ENCODE data around the gene UIMC1.

The UIMC1 gene

DNA sequence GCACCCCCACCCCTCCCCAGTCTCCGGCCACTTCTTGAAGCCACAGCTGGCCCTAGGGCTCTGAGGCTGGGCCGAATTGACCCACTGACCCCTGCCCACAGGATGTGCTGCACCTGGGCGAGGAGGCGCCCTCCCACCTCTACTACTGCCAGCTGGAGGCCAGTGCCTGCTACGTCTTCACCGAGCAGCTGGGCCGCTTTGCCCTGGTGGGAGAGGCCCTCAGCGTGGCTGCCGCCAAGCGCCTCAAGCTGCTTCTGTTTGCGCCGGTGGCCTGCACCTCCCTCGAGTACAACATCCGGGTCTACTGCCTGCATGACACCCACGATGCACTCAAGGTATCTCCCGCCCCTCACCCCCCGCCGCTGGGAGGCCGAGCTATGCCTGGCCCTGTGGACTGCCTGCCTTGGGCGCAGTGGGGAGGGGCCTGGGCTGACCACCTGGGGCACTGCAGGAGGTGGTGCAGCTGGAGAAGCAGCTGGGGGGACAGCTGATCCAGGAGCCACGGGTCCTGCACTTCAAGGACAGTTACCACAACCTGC lies 128.7 kb downstream of the UIMC1 start:
- Histone ChIP-seq H2AFZ (ENCODE audit: low read depth) (no peak overlapping the region), H3K4me1 (ENCODE audit: low read depth, poor library complexity, severe bottlenecking) (no peaks in the 10 kb centered on the region), H4K20me1 (ENCODE audit: insufficient read depth) (no peaks in the 10 kb centered on the region), H3K4me2 (no peak overlapping the region), H3K36me3 (ENCODE audit: insufficient read depth) (no peaks in the 10 kb centered on the region), H3K27me3 (ENCODE audit: insufficient read depth, low read depth) (peaks cover 31% of the 10 kb centered on the region; the same call in 1 of the 2 replicates), H3K79me2 (ENCODE audit: insufficient read depth, low read depth) (no peaks in the 10 kb centered on the region), H3K9ac (no peak overlapping the region), H3K27ac (no peak overlapping the region), H3K4me3 (IDR thresholded peaks at IDR 0.05; ENCODE audit: insufficient read depth, low read depth, low read length) (no peak overlapping the region)
- TF ChIP-seq, protein P1, sequence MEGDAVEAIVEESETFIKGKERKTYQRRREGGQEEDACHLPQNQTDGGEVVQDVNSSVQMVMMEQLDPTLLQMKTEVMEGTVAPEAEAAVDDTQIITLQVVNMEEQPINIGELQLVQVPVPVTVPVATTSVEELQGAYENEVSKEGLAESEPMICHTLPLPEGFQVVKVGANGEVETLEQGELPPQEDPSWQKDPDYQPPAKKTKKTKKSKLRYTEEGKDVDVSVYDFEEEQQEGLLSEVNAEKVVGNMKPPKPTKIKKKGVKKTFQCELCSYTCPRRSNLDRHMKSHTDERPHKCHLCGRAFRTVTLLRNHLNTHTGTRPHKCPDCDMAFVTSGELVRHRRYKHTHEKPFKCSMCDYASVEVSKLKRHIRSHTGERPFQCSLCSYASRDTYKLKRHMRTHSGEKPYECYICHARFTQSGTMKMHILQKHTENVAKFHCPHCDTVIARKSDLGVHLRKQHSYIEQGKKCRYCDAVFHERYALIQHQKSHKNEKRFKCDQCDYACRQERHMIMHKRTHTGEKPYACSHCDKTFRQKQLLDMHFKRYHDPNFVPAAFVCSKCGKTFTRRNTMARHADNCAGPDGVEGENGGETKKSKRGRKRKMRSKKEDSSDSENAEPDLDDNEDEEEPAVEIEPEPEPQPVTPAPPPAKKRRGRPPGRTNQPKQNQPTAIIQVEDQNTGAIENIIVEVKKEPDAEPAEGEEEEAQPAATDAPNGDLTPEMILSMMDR (conservative IDR thresholded peaks at IDR 0.05; ENCODE audit: low read depth, low read length) = no peak

DNA sequence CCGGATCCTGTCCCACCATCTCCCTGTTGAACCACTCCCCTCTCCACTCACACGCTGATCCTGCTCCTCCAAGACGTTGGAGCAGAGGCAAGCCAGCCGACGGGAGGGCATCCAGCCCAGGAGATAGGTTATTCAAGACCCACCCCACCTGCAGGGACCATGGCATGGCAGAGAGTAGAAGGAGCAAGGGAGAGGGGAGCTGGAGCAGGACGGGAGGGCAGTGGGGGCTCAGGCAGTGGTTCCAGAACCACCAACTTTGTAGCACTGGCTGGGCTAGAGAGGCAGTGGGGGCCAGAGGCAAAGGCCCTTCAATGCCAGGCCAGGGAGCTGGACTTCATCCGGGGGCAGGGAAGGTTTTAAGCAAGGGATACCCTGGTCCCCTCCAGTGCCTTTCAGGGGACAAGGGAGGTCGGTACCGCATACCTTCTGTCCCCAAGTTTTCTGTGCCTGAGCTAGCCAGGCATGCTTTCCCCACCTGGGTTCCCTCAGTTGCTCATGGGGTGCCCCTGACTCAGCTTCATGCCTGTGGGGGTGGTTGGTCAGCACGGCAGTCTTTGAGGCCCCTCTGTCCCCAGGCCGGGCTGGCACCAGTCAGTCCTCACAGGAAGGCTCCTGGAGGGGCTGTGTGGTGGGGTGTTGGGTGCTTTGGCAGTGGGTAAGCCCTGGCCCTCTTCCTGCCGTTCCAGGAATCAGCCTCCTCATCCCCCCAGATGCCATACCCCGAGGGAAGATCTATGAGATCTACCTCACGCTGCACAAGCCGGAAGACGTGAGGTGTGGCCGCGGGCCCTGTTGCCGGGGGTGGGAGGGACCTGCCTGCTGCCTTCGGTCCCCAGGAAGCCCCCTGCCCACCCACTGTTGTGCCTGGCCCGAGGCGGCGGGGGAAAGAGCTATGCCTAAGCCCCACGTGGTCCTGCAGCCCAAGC lies 129.8 kb downstream of the UIMC1 start:
- Histone ChIP-seq H3K4me3 (IDR thresholded peaks at IDR 0.05; ENCODE audit: insufficient read depth, low read depth, low read length) (no peak overlapping the region), H3K27me3 (ENCODE audit: insufficient read depth, low read depth) (peaks cover 31% of the 10 kb centered on the region; the same call in 1 of the 2 replicates), H3K4me1 (ENCODE audit: low read depth, poor library complexity, severe bottlenecking) (no peaks in the 10 kb centered on the region), H2AFZ (ENCODE audit: low read depth) (no peak overlapping the region), H4K20me1 (ENCODE audit: insufficient read depth) (no peaks in the 10 kb centered on the region), H3K4me2 (no peak overlapping the region), H3K79me2 (ENCODE audit: insufficient read depth, low read depth) (no peaks in the 10 kb centered on the region), H3K36me3 (ENCODE audit: insufficient read depth) (no peaks in the 10 kb centered on the region), H3K9ac (no peak overlapping the region), H3K27ac (no peak overlapping the region)
- TF ChIP-seq, protein P1 (conservative IDR thresholded peaks at IDR 0.05; ENCODE audit: low read depth, low read length) = no peak

DNA sequence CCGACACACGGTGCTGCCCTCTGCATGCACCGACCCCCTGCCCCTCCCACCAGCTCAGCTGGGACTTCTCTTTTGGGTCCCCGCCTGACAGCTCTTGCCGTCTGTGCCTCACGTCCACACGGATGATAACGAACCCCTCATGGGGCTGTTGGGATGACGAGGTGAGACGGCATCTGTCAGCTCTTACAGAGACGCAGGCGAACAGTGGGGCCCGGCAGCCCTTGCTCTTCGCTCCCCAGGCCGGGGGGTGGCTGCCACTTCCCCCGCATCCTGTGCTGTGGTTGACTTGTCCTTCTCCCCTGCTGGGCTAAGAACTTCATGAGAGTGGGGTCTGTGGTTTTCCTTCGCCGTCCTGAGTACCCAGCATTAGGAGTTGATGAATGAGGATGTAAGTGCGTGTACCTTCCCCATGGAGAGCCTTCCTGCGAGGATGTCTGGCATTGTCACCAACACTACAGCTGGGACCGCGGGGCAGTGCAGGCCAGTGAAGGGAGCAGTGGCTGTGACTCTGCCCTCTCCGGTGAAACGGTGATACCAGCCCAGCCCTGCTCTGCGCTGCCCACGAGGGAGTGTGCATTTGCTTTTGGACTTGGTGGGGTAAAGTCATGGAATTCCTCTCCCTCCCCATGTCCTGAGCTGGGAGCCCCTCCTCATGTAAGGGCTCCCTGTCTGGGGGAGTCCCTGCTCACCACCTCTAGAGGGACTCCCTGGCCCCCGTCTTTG lies 130.6 kb downstream of the UIMC1 start:
- H3K4me3 ChIP-seq (IDR thresholded peaks at IDR 0.05; ENCODE audit: insufficient read depth, low read depth, low read length) = no peak overlapping the region
- no peaks in the 10 kb centered on the region for H4K20me1 ChIP-seq (ENCODE audit: insufficient read depth)
- H3K27me3 ChIP-seq (ENCODE audit: insufficient read depth, low read depth) = peaks cover 27% of the 10 kb centered on the region; the same call in 1 of the 2 replicates
- no peak overlapping the region for H3K9ac ChIP-seq
- TF ChIP-seq, protein P1 (conservative IDR thresholded peaks at IDR 0.05; ENCODE audit: low read depth, low read length) = no peak
- no peak overlapping the region for H3K4me2 ChIP-seq
- H3K27ac ChIP-seq = no peak overlapping the region
- no peaks in the 10 kb centered on the region for H3K4me1 ChIP-seq (ENCODE audit: low read depth, poor library complexity, severe bottlenecking)
- H3K79me2 ChIP-seq (ENCODE audit: insufficient read depth, low read depth) = no peaks in the 10 kb centered on the region
- no peak overlapping the region for H2AFZ ChIP-seq (ENCODE audit: low read depth)
- no peaks in the 10 kb centered on the region for H3K36me3 ChIP-seq (ENCODE audit: insufficient read depth)

DNA sequence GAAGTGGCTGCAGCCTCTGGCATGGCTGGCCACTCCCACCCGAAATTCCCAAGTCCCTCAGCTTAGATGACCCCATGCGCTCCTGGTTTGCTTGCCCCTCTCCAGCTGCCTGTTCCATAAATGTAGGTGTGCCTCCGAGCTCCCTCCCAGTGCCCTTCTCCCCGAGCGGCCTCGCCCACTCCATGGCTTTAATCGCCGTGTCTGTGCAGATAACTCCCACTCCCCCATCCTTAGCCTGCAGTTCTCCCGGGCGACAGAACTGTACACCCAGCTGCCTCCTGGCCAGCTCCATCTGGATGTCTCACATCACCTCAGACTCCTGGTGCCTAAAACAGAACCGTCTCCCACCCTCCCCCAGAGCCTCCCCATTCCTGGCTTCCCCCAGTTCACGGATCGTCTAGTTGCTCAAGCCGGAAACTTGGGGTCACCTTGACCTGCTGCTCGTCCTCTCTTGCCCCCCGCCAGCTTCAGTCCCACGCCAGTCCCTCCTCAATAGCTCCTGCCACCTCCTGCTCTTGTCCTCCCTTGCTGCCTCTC lies 131.5 kb downstream of the UIMC1 start:
- peaks cover 24% of the 10 kb centered on the region; the same call in 1 of the 2 replicates for H3K27me3 ChIP-seq (ENCODE audit: insufficient read depth, low read depth)
- H3K9ac ChIP-seq = no peak overlapping the region
- H3K4me2 ChIP-seq = no peak overlapping the region
- TF ChIP-seq, protein P1 (conservative IDR thresholded peaks at IDR 0.05; ENCODE audit: low read depth, low read length) = no peak
- H4K20me1 ChIP-seq (ENCODE audit: insufficient read depth) = no peaks in the 10 kb centered on the region
- no peaks in the 10 kb centered on the region for H3K79me2 ChIP-seq (ENCODE audit: insufficient read depth, low read depth)
- no peaks in the 10 kb centered on the region for H3K4me1 ChIP-seq (ENCODE audit: low read depth, poor library complexity, severe bottlenecking)
- H3K4me3 ChIP-seq (IDR thresholded peaks at IDR 0.05; ENCODE audit: insufficient read depth, low read depth, low read length) = no peak overlapping the region
- no peak overlapping the region for H3K27ac ChIP-seq
- H2AFZ ChIP-seq (ENCODE audit: low read depth) = no peak overlapping the region
- H3K36me3 ChIP-seq (ENCODE audit: insufficient read depth) = no peaks in the 10 kb centered on the region

All from KMS-11 (cell line).